GM12865 (cell line): Measurements from ENCODE around the gene RPL35A.
"Not testable (repeated sequence)": the region's sequence is repeated elsewhere in the genome, so short reads cannot be mapped to it uniquely, and the experiment has no call there.

Experiments used
- DNase-seq: peaks from one replicate; pipeline ENCODE4 v3.0.0; 2010; ENCODE audit warnings: low read depth
- H3K4me3 ChIP-seq: 2 replicates; pipeline ENCODE4 v1.5.1; 2011; ENCODE audit warnings: mild to moderate bottlenecking, low read depth, low read length, control low read depth
- CTCF ChIP-seq: IDR thresholded peaks from 2 replicates; pipeline ENCODE4 v1.5.1; 2011; ENCODE audit warnings: low read length, control low read depth, low read depth, inconsistent platforms; ENCODE audit not compliant: insufficient read depth; ENCODE audit errors: missing control alignments

The RPL35A gene

GRCh38 chr3:197953881-197954280 is 3.9 kb downstream of the RPL35A start:
- no peak for TF ChIP-seq CTCF
- H3K4me3 ChIP-seq, result no peak overlapping the region
- no peak for DNase-seq

GRCh38 chr3:197955892-197956477 is 6.0 kb downstream of the RPL35A start:
- DNase-seq, result no peak
- H3K4me3 ChIP-seq, result no peak overlapping the region
- TF ChIP-seq CTCF, result no peak

GRCh38 chr3:197956626-197956988 is 6.6 kb downstream of the RPL35A start:
- H3K4me3 ChIP-seq, result no peak overlapping the region
- no peak for DNase-seq
- no peak for TF ChIP-seq CTCF

GRCh38 chr3:197957790-197958133 is 7.8 kb downstream of the RPL35A start:
- DNase-seq, result no peak
- no peak overlapping the region for H3K4me3 ChIP-seq
- TF ChIP-seq CTCF, result no peak

GRCh38 chr3:197958346-197958745 is 8.4 kb downstream of the RPL35A start:
- no peak for DNase-seq
- no peak overlapping the region for H3K4me3 ChIP-seq
- no peak for TF ChIP-seq CTCF

GRCh38 chr3:197958848-197959247 is 8.9 kb downstream of the RPL35A start:
- not testable (repeated sequence) for H3K4me3 ChIP-seq, DNase-seq

GRCh38 chr3:197959500-197959890 is 9.5 kb downstream of the RPL35A start:
- no peak for DNase-seq
- H3K4me3 ChIP-seq, result peak overlapping the region; percentile 89
- TF ChIP-seq CTCF, result no peak
